ENCODE measurements around the gene HSPBAP1.

HSPBAP1 gene, protein sequence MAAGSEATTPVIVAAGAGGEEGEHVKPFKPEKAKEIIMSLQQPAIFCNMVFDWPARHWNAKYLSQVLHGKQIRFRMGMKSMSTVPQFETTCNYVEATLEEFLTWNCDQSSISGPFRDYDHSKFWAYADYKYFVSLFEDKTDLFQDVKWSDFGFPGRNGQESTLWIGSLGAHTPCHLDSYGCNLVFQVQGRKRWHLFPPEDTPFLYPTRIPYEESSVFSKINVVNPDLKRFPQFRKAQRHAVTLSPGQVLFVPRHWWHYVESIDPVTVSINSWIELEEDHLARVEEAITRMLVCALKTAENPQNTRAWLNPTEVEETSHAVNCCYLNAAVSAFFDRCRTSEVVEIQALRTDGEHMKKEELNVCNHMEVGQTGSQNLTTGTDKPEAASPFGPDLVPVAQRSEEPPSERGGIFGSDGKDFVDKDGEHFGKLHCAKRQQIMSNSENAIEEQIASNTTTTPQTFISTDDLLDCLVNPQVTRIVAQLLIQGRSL

DNA sequence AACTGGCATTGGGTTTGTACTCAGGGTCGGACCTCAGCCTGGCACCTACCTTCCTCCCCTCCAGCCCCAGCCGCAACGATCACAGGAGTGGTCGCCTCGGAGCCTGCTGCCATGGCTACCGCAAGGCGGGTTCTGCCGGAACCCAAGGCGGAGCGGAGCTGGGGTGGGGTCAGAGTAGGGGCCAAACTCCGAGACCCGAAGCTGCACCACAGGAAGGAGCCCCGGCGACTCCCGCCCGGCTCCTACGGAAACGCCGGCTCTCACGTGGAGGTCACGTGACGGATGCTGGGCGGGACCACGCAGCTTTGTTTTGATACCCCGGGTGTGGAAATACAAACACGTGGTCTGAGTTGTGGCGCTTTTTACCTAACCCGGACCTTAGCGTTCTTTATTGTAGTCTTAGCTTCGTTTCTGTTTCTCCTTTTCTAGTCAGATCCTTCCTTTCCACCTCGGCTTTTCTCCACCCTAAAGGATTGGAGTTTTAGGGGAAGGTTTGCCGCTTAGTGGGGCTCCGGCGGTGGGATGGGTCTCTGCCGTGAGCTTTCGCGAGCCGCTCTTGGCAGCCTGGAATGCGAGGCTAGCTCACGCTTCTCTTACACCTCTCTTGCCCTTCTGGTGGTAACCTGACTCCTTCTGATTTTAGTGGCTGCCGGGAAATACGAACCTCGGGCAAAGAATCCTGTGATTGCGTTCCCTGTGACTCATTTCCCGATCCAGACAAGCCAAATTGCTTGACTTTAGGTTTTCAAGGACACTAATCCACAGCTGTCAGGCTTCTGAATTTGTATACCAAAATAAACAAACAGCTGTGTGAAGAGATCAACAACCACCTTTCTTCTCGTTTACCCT is at the start of gene HSPBAP1:
Gene HSPBAP1, minus strand, starts transcription at position 264 of the 849 bp plus-strand sequence. Its CDS starts 151 bp downstream, at position 113.
- DNase-seq (ENCODE audit: low read depth) = peak; percentile 77

DNA sequence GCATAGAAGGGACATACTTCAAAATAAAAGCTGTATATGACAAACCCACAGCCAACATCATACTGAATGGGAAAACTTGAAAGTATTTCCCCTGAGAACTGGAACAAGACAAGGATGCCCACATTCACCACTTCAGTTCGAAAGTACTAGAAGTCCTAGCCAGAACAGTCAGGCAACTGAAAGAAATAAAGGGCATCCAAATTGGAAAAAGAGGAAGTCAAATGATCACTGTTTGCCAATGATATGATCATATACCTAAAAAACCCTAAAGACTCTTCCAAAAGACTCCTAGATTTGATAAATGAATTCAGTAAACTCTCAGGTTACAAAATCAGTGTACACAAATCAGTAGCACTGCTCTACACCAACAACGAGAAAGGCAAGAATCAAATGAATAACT is 42.0 kb upstream of the HSPBAP1 start:
- no peak for DNase-seq (ENCODE audit: low read depth)

- no peak for DNase-seq (ENCODE audit: low read depth)
Observed at GRCh38 chr3:122828281-122828680, 34.6 kb upstream of the HSPBAP1 start.

- no peak for DNase-seq (ENCODE audit: low read depth)
Observed at GRCh38 chr3:122826278-122826677, 32.6 kb upstream of the HSPBAP1 start.

- no peak for DNase-seq (ENCODE audit: low read depth)
Observed at GRCh38 chr3:122825460-122825859, 31.8 kb upstream of the HSPBAP1 start.

DNA sequence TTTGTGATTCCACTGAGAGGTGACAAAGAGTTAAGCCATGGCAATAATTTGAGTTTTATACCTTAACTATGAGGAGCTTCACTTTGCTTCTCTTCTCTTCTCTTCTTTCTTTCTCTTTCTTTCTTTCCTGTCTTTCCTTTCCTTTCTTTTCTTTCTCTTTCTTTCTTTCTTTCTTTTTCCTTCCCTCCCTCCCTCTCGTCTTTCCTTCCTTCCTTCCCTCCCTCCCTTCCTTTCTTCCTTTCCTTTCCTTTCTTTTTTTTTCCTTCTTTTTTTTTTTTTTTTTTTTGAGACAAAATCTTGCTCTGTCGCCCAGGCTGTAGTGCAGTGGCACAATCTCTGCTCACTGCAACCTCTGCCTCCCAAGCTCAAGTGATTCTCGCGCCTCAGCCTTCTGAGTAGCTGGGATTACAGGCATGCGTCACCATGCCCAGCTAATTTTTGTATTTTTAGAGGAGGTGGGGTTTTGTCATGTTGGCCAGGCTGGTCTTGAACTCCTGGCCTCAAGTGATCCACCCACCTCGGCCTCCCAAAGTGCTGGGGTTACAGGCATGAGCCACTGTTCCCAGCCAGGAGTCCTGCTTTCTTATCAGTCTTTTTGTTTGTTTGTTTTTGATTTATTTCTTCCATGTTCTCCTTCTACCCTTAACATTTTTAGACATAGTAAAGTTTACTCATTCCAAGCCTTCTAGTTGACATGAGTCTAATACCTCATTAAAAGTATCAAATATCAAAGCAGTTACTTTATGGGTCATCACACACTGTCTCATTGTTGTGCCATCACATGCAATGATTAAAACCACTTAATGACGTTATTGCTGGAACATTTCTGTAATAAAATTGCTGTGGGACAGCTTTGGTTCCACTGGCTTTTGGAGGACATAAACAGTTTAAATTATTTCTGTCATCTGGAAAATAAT is 31.1 kb upstream of the HSPBAP1 start:
- no peak for DNase-seq (ENCODE audit: low read depth)

GRCh38 chr3:122816587-122816986 is 23.0 kb upstream of the HSPBAP1 start:
- no peak for DNase-seq (ENCODE audit: low read depth)

GRCh38 chr3:122810734-122811133 is 17.1 kb upstream of the HSPBAP1 start:
- DNase-seq (ENCODE audit: low read depth) = no peak

- no peak for DNase-seq (ENCODE audit: low read depth)
Observed at GRCh38 chr3:122803977-122804376, 10.3 kb upstream of the HSPBAP1 start.

DNA sequence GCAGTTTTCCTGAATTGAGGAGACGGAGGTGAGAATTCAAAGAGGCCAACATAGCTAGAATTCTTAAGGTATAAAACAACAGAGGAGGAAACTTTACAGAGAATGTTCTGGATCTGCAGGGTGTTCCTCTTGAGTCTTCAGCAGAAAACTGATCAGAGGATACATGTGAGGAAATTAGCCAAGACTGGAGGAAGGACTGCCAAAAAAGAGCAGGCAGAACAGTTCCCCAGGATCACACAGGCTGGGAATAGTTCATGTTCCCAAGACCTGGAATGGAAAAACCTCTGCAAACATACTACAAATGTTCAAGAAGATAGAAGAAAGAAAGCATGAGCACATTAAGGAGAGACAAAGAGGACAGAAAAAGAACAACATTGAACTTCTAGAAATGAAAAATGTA is 8.7 kb upstream of the HSPBAP1 start:
- DNase-seq (ENCODE audit: low read depth) = no peak

DNA sequence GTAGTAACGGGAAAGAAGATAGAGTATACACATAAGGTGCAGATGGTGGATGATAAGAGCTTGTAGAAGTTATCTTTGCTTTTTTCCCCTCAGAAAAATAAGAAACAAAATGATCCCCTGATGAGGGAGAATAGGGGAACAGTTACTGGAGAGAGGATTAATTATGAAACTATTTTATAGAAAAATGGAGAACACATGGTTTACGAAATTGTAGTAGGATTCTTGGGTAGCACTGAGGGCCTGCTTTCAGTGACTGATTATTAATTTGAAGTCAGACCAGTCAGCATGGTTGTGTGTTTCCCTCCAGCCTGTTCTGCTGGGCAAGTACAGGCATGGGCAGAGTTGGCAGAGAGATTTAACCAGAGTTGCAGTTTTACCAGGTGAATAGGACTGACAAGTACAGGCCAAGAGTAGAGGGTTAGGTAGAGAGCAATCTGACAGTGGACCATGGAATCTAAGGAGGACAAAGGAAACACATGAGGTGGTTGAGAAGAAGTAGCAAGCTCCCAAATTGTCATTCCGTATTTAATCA is 7.1 kb upstream of the HSPBAP1 start:
- DNase-seq (ENCODE audit: low read depth) = no peak

- no peak for DNase-seq (ENCODE audit: low read depth)
Observed at GRCh38 chr3:122800031-122800430, 6.4 kb upstream of the HSPBAP1 start.

GRCh38 chr3:122799322-122799721 is 5.7 kb upstream of the HSPBAP1 start:
- no peak for DNase-seq (ENCODE audit: low read depth)

- DNase-seq (ENCODE audit: low read depth) = no peak
Observed at GRCh38 chr3:122797291-122797690, 3.7 kb upstream of the HSPBAP1 start.

GRCh38 chr3:122795674-122796195 is 2.1 kb upstream of the HSPBAP1 start:
- DNase-seq (ENCODE audit: low read depth) = no peak

GRCh38 chr3:122794779-122795673 is 1.4 kb upstream of the HSPBAP1 start, which contains the start of gene SLC49A4:
SLC49A4 (plus strand) TSS chr3:122795069; CDS start chr3:122795193, 124 bp downstream.
- DNase-seq (ENCODE audit: low read depth) = peak; percentile 45

GRCh38 chr3:122794483-122794778 is 800 bp upstream of the HSPBAP1 start:
- no peak for DNase-seq (ENCODE audit: low read depth)

DNA sequence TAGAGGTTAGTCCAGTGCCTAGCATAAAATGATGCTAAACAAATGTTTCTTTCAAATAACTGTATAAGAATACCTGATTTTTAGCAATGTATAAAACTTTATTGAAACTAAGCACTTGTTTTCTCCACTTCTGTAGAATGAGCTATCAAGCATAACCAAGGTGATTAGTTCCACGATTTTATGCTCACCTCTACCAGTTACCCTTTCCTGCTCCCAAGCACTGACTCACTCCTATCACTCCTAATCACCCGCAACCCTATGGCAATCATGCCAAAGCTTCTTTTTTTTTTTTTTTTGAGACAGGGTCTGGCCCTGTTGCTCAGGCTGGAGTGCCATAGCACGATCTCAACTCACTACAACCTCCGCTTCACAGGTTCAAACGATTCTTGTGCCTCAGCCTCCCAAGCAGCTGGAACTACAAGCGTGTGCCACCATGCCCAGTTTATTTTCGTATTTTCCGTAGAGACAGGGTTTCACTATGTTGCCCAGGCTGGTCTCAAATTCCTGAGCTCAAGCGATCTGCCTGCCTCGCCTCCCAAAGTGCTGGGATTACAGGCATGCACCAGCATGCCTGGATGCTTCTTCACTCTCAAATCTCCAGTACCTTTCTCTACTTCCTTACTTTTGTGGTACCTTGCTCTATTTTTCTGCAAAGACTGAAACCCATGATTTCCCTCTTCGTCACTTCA is 3.9 kb downstream of the HSPBAP1 start:
- DNase-seq (ENCODE audit: low read depth) = no peak

DNA sequence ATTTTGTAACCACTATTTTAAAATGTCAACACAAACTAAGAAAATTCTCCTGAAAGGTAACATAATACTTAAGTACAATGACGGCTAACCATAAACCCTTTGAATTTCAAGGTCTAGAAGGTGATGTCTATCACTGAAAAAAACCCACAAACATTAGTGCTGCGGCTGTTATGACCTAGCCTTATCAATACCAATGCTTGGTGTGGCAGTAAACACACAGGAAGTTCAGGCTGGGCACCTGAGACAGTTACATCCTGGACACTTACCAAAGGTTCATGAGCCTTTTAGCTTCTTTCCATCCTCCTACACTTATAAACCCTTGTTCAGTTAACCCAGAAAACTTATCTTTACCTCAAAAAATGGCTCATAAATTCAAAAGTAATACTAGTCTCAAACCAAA is 5.8 kb downstream of the HSPBAP1 start:
- no peak for DNase-seq (ENCODE audit: low read depth)

DNA sequence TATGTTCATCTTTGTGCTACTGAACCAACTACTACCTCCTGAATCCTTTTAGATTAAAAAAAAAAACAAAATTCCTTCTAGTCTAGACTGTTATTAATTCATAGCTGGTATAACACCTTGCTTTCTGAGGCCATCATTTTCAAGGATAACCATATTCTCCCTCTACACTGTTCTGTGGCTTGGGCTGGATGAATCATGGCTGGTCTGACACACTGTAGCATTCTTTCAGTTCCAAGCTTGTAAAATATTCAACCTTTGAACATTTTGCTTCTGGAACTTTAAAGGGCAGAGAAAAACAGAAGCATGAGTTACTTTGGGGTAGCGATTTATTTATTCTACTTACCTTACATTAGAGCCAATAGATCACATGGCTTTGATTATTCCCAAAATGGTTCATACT is 7.6 kb downstream of the HSPBAP1 start:
- no peak for DNase-seq (ENCODE audit: low read depth)

Measured in stimulated activated CD8-positive, alpha-beta memory T cell treated with anti-CD3 and anti-CD28 coated beads, Interleukin-15, amount 100 ng/mL, for 24 hours (primary cell).